Right lobe of liver (tissue), 4 donors: ENCODE data around the gene PIGB.

Experiments used
- POLR2A ChIP-seq: fragments of 450-650 bp; IDR thresholded peaks from one replicate; pipeline ENCODE4 v1.6.1; 2017; ENCODE audit warnings: antibody characterized with exemption, mild to moderate bottlenecking
- TF ChIP-seq, protein P1 (sequence below), 4 donors: fragments of 200-600 bp in 3 of 4; fragments of 450-650 bp in 1 of 4; IDR thresholded peaks; one replicate each; pipeline versions ENCODE4 v1.5.1 to v1.8.0; 2016 to 2022; ENCODE audit warnings: antibody characterized with exemption in 4 of 4, mild to moderate bottlenecking in 2 of 4
- donor health status: DM: no; HTN: no; CAD: no.
- donor health status: DM: no; HTN: no; CAD: no.
- donor health status: DM: no; HTN: yes; CAD: no.

DNA sequence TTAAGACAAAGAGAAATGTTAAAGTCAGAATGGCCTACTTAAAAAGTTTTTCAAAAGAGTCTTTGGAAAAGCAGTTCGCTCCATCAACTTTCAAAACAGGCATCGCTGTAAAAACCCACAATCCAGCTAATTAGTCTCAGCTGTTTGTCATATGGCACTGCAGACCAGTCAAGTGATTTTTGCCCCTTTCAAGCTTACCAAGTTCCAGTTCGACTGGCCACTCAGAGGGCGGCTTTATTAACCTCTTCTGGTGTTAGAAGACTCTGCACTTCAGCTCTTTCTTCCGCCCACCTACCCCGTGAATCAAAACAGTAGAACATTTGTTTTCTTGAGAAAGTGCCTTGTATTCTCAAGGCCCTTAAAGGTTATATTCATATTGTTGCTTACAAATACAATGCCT lies 48.7 kb upstream of the PIGB start:
- TF ChIP-seq, protein P1, sequence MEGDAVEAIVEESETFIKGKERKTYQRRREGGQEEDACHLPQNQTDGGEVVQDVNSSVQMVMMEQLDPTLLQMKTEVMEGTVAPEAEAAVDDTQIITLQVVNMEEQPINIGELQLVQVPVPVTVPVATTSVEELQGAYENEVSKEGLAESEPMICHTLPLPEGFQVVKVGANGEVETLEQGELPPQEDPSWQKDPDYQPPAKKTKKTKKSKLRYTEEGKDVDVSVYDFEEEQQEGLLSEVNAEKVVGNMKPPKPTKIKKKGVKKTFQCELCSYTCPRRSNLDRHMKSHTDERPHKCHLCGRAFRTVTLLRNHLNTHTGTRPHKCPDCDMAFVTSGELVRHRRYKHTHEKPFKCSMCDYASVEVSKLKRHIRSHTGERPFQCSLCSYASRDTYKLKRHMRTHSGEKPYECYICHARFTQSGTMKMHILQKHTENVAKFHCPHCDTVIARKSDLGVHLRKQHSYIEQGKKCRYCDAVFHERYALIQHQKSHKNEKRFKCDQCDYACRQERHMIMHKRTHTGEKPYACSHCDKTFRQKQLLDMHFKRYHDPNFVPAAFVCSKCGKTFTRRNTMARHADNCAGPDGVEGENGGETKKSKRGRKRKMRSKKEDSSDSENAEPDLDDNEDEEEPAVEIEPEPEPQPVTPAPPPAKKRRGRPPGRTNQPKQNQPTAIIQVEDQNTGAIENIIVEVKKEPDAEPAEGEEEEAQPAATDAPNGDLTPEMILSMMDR (IDR thresholded peaks at IDR 0.05) = no peak
- TF ChIP-seq POLR2A = no peak
